IPS-15b (cell line): ENCODE measurements around the gene FAM83B.
"Not testable (repeated sequence)": the region's sequence is repeated elsewhere in the genome, so short reads cannot be mapped to it uniquely, and the experiment has no call there.

ENCODE experiments used
- H3K27me3 ChIP-seq: one replicate; pipeline ENCODE4 v1.6.1; 2013; ENCODE audit warnings: low read length; ENCODE audit not compliant: control insufficient read depth, insufficient read depth
- H3K36me3 ChIP-seq: one replicate; pipeline ENCODE4 v1.6.1; 2013; ENCODE audit warnings: low read length; ENCODE audit not compliant: control insufficient read depth, insufficient read depth
- H3K4me1 ChIP-seq: one replicate; pipeline ENCODE4 v1.6.1; 2013; ENCODE audit warnings: mild to moderate bottlenecking, low read length; ENCODE audit not compliant: control insufficient read depth, insufficient read depth
- H3K4me3 ChIP-seq: one replicate; pipeline ENCODE4 v1.5.1; 2013; ENCODE audit warnings: low read depth, low read length
- H3K9ac ChIP-seq: one replicate; pipeline ENCODE4 v1.6.1; 2013; ENCODE audit warnings: low read depth, mild to moderate bottlenecking, low read length
- H3K9me3 ChIP-seq: one replicate; pipeline ENCODE4 v1.6.1; 2013; ENCODE audit warnings: mild to moderate bottlenecking, low read length; ENCODE audit not compliant: control insufficient read depth, insufficient read depth

FAM83B gene

GRCh38 chr6:54881891-54882290 is 35.3 kb downstream of the FAM83B start:
- H3K4me3 ChIP-seq: not testable (repeated sequence)

GRCh38 chr6:54886932-54887584 is 40.5 kb downstream of the FAM83B start:
- no peaks in the 10 kb centered on the region for H3K36me3 ChIP-seq
- no peaks in the 10 kb centered on the region for H3K4me1 ChIP-seq
- no peak overlapping the region for H3K9ac ChIP-seq
- no peaks in the 10 kb centered on the region for H3K9me3 ChIP-seq
- no peaks in the 10 kb centered on the region for H3K27me3 ChIP-seq
- H3K4me3 ChIP-seq: no peak overlapping the region

More at GRCh38 chr6:54881891-54882290, 35.3 kb downstream of the FAM83B start:
- not testable (repeated sequence) for H3K9me3 ChIP-seq, H3K36me3 ChIP-seq, H3K27me3 ChIP-seq, H3K4me1 ChIP-seq, H3K9ac ChIP-seq

DNA sequence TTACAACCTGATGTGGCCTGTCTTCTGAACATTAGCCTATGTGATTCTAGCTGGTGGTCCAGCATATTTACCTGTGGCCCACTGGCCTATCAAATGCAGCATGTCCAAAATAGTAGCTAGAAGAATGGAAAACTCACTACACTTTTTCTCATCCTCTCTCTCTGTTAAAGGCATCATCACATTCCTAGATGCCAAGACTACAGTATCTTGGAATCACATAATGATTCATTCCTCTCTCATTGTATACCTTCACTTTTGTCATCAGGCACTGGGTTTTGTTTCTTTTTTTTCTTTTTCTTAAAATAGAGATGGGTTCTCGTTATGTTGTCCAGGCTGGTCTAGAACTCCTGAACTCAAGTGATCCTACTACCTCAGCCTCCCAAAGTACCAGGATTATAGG is 45.0 kb downstream of the FAM83B start:
- Histone ChIP-seq H3K9me3 (no peaks in the 10 kb centered on the region), H3K9ac (no peak overlapping the region), H3K4me1 (no peaks in the 10 kb centered on the region), H3K27me3 (no peaks in the 10 kb centered on the region), H3K36me3 (no peaks in the 10 kb centered on the region), H3K4me3 (no peak overlapping the region)

GRCh38 chr6:54892831-54893230 is 46.3 kb downstream of the FAM83B start:
- H3K27me3 ChIP-seq: no peaks in the 10 kb centered on the region
- H3K4me3 ChIP-seq: no peak overlapping the region
- no peaks in the 10 kb centered on the region for H3K4me1 ChIP-seq

GRCh38 chr6:54893818-54894217 is 47.2 kb downstream of the FAM83B start:
- Histone ChIP-seq H3K9ac (no peak overlapping the region), H3K4me1 (no peaks in the 10 kb centered on the region), H3K27me3 (no peaks in the 10 kb centered on the region), H3K36me3 (no peaks in the 10 kb centered on the region), H3K4me3 (no peak overlapping the region), H3K9me3 (no peaks in the 10 kb centered on the region)

More at GRCh38 chr6:54892831-54893230, 46.3 kb downstream of the FAM83B start:
- Histone ChIP-seq H3K36me3 (no peaks in the 10 kb centered on the region), H3K9ac (no peak overlapping the region), H3K9me3 (no peaks in the 10 kb centered on the region)

GRCh38 chr6:54896302-54896701 is 49.7 kb downstream of the FAM83B start:
- peaks cover 11% of the 10 kb centered on the region for H3K4me1 ChIP-seq
- no peak overlapping the region for H3K9ac ChIP-seq
- no peak overlapping the region for H3K4me3 ChIP-seq
- no peaks in the 10 kb centered on the region for H3K27me3 ChIP-seq
- H3K9me3 ChIP-seq: no peaks in the 10 kb centered on the region
- no peaks in the 10 kb centered on the region for H3K36me3 ChIP-seq

DNA sequence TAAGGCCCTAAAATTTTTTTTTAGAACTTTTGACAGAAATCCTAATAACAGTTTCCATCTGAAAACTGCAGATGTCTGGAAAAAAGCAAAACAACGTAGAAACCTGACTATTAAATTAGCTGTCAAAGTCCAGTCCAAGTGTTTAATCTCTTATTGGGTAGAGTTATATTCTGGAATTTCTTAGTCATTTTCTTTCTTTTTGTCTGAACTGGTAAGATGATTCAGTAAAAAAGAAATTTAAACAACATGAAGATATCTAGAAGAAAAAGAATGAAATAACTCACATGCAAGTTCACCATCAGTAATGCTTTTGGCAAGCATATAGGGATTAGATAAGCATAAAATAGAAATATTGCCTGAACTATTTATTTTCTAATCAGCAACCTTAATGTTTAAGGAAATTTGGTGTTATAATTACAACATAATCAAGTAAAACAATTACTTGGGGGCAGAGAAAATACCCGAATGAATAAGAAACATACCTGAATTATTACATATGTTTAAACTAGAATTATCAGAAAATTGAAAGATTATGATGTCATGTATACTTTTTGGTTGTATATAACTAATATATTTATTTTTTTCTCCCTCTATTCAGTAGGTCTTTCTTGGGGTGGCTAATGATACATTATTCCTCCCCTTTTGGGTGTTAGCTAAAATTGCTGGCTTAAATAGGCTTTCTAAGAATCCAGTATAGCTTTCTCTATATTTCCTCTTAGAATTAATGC is 51.1 kb downstream of the FAM83B start:
- Histone ChIP-seq H3K4me1 (peaks cover 11% of the 10 kb centered on the region), H3K36me3 (no peaks in the 10 kb centered on the region), H3K4me3 (no peak overlapping the region), H3K9me3 (no peaks in the 10 kb centered on the region), H3K9ac (no peak overlapping the region), H3K27me3 (no peaks in the 10 kb centered on the region)

DNA sequence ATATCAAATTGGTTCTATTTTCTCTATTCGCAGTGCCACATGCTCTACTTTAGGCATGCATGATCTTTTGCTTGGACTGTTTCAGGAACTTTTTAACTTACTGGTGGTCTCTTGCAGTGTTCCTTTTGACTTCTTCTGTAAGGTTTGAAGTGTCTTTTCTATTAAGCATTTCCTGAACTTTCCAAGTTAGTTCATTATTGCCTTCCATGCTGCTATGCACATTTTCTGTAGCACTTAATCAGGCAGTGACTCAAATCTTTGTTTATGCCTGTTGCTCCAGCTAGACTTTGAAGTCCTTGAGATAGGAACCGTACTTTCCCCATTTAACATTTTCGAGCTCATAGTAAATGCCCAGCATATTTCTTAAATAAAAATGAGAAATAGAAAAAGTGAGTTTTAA is 52.2 kb downstream of the FAM83B start:
- Histone ChIP-seq H3K4me1 (peaks cover 11% of the 10 kb centered on the region), H3K9ac (no peak overlapping the region), H3K36me3 (no peaks in the 10 kb centered on the region), H3K4me3 (no peak overlapping the region), H3K27me3 (no peaks in the 10 kb centered on the region), H3K9me3 (no peaks in the 10 kb centered on the region)

DNA sequence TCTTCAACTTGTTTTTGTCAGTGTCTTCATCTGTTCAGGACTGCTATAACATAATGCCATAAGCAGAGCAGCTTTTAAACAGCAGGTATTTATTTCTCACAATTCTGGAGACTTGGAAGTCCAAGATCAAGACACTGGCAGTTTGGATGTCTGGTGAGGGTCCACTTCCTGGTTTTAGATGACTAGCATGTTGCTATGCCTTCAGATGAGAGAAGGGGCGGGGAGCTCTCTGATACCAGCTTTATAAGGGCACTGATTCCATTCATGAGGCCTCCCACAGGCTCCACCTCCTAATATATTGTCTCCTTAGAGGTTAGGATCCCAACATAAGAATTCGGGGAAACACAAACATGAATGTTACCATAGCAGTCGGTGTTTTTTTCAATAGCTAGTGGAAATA is 52.9 kb downstream of the FAM83B start:
- Histone ChIP-seq H3K9me3 (no peaks in the 10 kb centered on the region), H3K4me3 (no peak overlapping the region), H3K36me3 (no peaks in the 10 kb centered on the region), H3K4me1 (peaks cover 11% of the 10 kb centered on the region), H3K27me3 (no peaks in the 10 kb centered on the region), H3K9ac (no peak overlapping the region)

DNA sequence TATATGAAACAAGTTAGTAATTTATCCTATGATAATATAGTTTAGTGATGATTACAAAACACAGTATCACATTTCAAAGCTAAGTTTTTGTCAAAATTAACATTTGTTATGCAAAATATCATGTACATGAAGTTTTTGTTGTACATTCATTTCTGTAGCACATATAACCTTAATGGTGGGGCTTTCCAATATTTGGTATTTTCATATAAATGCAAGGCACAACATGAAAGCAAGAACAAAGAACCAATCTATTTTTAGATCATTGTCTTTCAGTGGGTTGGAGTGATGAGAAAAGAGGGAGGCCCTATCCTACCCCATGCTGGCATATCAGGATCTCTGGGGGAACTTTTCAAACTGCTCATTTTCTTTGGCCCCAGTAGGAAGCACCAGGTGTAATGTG is 53.4 kb downstream of the FAM83B start:
- no peak overlapping the region for H3K4me3 ChIP-seq
- H3K9ac ChIP-seq: no peak overlapping the region
- H3K4me1 ChIP-seq: peaks cover 11% of the 10 kb centered on the region
- no peaks in the 10 kb centered on the region for H3K36me3 ChIP-seq
- H3K27me3 ChIP-seq: no peaks in the 10 kb centered on the region
- no peaks in the 10 kb centered on the region for H3K9me3 ChIP-seq

GRCh38 chr6:54900666-54901065 is 54.1 kb downstream of the FAM83B start:
- no peak overlapping the region for H3K9ac ChIP-seq
- peaks cover 11% of the 10 kb centered on the region for H3K4me1 ChIP-seq
- no peaks in the 10 kb centered on the region for H3K27me3 ChIP-seq
- no peak overlapping the region for H3K4me3 ChIP-seq
- no peaks in the 10 kb centered on the region for H3K36me3 ChIP-seq
- H3K9me3 ChIP-seq: no peaks in the 10 kb centered on the region

- Histone ChIP-seq H3K4me1 (peaks cover 11% of the 10 kb centered on the region), H3K9ac (no peak overlapping the region), H3K36me3 (no peaks in the 10 kb centered on the region), H3K4me3 (no peak overlapping the region), H3K9me3 (no peaks in the 10 kb centered on the region), H3K27me3 (no peaks in the 10 kb centered on the region)
Measured at GRCh38 chr6:54903884-54904283, 57.3 kb downstream of the FAM83B start.
